OCI-M1 (cell line): ENCODE data around the gene DEFB131B.
"Not testable (repeated sequence)": the region's sequence is repeated elsewhere in the genome, so short reads cannot be mapped to it uniquely, and the experiment has no call there.

Experiments used
- DNase-seq: peaks from one replicate; lab custom pipeline; 2025; lab: John Stamatoyannopoulos, UW

Gene DEFB131B

GRCh38 chr11:71911321-71911985 lies 33.2 kb downstream of the DEFB131B start:
- DNase-seq: peak; percentile 32

DNA sequence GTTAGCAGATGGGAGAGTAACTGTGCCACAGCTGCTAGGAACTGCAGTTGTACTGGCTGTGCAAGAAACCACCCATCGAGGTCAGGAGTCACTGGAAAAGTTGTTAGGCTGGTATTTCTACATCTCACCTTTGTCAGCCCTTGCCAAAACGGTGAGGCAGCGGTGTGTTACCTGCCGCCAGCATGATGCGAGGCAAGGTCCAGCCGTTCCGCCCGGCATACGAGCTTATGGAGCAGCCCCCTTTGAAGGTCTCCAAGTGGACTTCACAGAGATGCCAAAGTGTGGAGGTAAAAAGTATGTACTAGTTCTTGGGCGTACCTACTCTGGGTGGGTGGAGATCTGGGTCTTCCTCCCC lies 33.7 kb downstream of the DEFB131B start:
- DNase-seq: not testable (repeated sequence)

DNA sequence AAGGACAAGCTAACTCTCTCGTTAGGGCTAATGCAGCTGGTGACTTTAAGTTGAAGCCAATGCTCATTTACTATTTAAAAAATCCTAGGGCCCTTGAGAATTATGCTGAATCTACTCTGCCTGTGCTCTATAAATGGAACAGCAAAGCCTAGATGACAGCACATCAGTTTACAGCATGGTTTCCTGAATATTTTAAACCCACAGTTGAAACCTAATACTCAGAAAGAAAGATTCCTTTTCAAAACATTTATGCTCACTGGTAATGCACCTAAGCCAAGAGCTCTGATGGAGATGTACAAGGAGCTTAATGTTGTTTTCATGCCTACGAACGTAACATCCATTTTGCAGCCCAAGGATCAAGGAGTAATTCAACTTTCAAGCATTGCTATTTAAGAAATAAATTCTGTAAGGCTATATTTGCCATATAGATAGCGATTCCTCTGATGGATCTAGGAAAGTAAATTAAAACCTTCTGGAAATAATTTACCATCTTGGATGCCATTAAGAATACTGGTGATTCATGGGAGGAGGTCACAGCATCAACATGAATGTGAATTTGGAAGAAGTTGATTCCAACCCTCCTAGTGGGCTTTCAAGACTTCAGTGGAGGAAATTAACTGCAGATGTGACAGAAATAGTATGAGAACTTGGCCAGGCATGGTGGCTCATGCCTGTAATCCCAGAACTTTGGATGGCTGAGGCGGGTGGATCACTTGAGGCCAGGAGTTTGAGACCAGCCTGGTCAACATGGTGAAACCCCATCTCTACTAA lies 35.7 kb downstream of the DEFB131B start:
- DNase-seq: no peak

DNA sequence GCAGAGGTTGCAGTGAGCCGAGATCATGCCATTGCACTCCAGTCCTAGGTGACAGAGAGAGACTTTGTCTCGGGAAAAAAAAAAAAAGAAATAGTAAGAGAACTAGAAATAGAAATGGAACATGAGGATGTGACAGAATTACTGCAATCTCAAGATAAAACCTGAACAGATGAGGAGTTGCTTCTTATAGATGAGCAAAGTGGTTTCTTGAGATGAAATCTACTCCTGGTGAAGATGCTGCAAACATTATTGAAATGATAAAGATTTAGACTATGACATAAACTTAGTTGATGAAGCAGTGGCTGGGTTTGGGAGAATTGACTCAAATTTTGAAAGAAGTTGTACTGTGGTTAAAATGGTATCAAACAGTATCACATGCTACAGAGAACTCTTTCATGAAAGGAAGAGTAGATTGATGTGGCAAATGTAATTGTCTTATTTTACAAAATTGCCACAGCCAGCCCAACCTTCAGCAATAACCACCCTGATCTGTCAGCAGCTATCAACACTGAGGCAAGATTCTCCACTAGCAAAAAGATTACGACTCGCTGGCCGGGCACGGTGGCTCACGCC lies 36.5 kb downstream of the DEFB131B start:
- DNase-seq: no peak

DNA sequence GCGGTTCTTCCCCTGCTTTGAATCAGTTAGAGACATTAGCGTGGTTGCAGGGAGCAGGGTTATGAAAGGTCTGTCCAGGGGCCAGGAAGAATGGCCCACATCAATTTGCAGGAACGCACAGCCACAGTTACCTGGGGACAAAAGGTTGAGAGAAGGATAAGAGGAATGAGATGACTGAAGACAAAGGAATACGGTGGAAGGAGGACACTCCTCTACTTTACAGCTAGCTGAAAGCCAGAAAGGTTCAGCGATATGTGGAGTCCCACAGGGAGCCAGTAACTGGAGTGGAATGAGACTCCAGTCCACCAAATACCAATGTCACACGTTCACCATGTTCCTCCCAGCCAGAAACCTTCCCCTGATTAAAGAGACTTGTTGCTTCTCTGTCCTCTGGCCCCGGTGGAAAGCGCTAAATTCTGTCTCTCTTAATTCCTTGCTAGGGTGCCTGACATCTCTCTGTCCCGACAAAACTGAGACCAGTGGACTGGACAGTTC lies 39.4 kb downstream of the DEFB131B start:
- no peak for DNase-seq

DNA sequence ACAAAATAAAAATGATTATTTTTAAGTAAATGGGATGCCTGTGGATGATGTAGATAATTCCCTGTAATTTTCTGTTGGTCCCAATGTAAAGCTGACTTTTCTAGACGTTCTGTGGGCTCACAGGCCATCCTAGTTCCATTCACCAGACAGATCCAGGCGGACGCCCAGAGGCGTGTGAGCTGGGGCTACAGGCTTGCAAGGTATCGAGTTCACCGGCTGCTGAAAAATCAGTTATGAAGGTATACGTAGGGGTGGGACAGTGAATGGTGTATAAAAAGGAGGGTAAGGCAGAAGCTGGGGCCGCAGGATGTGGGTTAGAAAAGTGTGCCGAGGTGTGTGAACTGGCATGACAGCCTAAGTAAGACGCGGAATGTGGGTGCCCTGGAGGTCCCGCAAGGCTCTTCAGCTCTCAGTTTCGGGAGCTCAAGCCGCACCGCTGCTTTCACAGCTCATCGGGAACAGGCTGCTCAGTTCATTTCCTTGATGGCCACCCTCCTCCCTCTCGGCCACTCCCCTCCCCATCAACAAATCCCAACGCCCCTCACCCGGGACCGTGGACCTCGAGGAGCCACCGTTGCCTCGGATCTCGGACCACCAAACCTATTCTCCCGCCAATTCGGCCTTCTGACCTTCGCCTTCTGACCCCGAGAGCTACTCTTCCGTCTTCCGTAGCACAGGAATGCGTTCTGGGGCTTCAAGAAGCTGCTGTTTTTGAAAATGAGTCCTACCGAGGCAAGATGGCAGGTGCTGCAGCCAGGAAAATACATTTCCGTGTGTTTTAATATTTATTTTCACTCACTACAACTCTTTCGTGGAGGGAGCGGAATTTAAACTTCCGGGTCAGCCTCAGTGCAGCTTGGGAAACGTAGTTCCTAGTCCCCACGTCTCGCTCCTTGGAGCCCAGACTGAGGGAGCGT lies 49.8 kb downstream of the DEFB131B start, which contains the start of gene XNDC1N:
XNDC1N (minus strand) TSS at position 775 of the 917 bp plus-strand sequence. CDS start 5,241 bp downstream, outside the sequence.
- peak; percentile 100 for DNase-seq

- DNase-seq: peak; percentile 100
Measured at GRCh38 chr11:71928737-71929443, 50.6 kb downstream of the DEFB131B start, which contains the start of gene RNF121. Gene RNF121 (plus strand): TSS chr11:71929046. CDS start chr11:71929062, 16 bp downstream.

GRCh38 chr11:71929491-71929890 lies 51.2 kb downstream of the DEFB131B start:
- DNase-seq: no peak

GRCh38 chr11:71930556-71931244 lies 52.4 kb downstream of the DEFB131B start:
- no peak for DNase-seq

DNA sequence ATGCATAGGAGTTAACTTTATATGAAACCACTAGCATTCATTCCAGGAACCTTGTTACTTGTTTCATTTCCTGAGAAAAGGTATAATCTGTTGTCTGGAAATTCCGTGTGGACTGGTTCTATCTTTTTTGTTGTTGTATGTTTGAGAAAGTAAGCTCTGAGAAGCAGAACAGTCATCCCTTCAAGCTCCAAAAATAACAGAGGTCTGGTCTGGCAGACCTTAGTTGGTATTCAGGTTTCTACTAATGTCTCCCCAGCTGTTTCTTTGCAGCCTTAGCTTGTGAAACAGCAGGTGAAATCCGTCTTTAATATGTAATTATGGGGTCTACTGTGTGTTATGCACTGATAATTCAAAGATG lies 53.0 kb downstream of the DEFB131B start:
- DNase-seq: no peak

DNA sequence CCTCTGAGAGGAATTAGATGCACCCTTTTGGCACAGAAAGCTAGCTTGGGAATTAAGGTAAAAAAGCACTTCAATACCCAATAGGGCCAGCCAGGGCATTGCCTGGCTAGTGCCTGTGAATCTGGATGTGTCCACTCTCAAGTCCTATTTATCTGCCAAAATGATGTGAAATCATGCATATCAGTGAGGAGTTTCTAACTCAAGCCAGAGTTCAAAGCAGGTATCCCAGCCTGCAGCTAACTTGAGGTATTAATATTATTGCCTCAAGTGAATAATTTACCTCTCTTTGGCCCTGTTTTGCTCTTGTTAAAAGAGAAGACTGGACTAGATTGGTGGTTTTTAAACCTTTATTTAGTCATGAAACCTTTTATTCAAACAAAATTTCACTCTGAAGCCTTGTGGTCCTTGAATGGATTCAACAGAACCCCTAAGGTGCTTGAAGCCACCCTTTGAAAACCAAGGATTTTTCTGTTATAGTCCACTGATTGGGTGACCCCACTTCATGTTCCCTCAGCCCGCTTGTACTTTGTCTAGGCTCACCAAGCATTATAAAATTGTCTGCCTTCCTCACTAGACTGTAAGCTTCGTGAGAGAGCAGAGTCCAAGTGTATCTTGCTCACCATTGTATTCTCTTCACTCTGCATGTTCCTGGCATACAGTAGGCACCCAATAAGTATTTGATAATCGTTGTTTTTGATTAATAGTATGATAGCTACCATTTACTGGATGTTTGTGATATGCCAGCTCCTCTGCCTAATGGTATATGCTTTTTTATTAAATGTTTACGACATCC lies 55.1 kb downstream of the DEFB131B start:
- DNase-seq: no peak
